ENCODE results near the gene PLD2.

- TF ChIP-seq, protein P1, sequence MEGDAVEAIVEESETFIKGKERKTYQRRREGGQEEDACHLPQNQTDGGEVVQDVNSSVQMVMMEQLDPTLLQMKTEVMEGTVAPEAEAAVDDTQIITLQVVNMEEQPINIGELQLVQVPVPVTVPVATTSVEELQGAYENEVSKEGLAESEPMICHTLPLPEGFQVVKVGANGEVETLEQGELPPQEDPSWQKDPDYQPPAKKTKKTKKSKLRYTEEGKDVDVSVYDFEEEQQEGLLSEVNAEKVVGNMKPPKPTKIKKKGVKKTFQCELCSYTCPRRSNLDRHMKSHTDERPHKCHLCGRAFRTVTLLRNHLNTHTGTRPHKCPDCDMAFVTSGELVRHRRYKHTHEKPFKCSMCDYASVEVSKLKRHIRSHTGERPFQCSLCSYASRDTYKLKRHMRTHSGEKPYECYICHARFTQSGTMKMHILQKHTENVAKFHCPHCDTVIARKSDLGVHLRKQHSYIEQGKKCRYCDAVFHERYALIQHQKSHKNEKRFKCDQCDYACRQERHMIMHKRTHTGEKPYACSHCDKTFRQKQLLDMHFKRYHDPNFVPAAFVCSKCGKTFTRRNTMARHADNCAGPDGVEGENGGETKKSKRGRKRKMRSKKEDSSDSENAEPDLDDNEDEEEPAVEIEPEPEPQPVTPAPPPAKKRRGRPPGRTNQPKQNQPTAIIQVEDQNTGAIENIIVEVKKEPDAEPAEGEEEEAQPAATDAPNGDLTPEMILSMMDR (IDR thresholded peaks at IDR 0.05) = no peak
- no peak for TF ChIP-seq POLR2A (IDR thresholded peaks at IDR 0.05)
Observed at GRCh38 chr17:4846635-4847390, 39.9 kb downstream of the PLD2 start.
